NT2/D1 (cell line): ENCODE results near the gene FAXDC2.

ENCODE experiments used
- DNase-seq: peaks from one replicate; pipeline ENCODE4 v3.0.0-alpha.2; 2011; ENCODE audit warnings: low read depth, low spot score
- H3K27me3 ChIP-seq: 2 replicates; pipeline ENCODE4 v1.6.0; 2011; ENCODE audit warnings: mild to moderate bottlenecking; ENCODE audit not compliant: insufficient read length, insufficient read depth
- H3K36me3 ChIP-seq: 2 replicates; pipeline ENCODE4 v1.6.1; 2011; ENCODE audit warnings: mild to moderate bottlenecking, low read length, mixed read lengths; ENCODE audit not compliant: insufficient read depth, insufficient read length
- H3K4me1 ChIP-seq: 2 replicates; pipeline ENCODE4 v1.5.1; 2011; ENCODE audit not compliant: insufficient read depth, insufficient read length
- H3K4me3 ChIP-seq: 2 replicates; pipeline ENCODE4 v1.5.1; 2011; ENCODE audit warnings: low read depth; ENCODE audit not compliant: insufficient read length
- H3K9ac ChIP-seq: 2 replicates; pipeline ENCODE4 v1.6.0; 2011; ENCODE audit warnings: low read depth; ENCODE audit not compliant: insufficient read length
- H3K9me3 ChIP-seq: 2 replicates; pipeline ENCODE4 v1.5.1; 2011; ENCODE audit warnings: mild to moderate bottlenecking, low read length; ENCODE audit not compliant: insufficient read depth
- SUZ12 ChIP-seq: IDR thresholded peaks from 2 replicates; pipeline ENCODE4 v1.6.1; 2011; ENCODE audit not compliant: insufficient read length, insufficient read depth; ENCODE audit errors: extremely low read depth
- YY1 ChIP-seq: IDR thresholded peaks from 2 replicates; pipeline ENCODE4 v1.6.1; 2011; ENCODE audit not compliant: insufficient read length, insufficient read depth
- ZNF274 ChIP-seq: IDR thresholded peaks from 2 replicates; pipeline ENCODE4 v1.6.1; 2011; ENCODE audit warnings: mild to moderate bottlenecking, low read depth, low read length

FAXDC2 gene

DNA sequence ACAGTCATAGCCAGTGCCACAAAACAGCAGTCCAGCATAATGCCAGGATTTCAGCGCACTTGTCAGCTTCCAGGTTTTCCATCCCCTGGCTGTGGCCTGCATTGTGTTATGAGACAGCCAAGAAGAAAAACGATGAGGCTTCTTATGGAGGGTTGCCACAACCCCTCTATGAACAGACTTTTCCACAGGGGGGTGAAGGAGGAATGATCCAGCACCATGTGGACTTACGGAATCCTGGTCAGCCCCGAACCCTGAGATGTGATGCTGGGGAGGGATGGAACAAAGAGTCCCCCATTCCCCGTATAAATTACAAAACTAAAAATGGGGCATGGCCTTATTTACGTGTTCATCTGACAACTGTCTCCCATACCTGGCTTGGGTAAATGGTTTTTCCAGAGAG is 32.6 kb downstream of the FAXDC2 start:
- Histone ChIP-seq H3K4me1 (peaks cover 3% of the 10 kb centered on the region), H3K9me3 (no peaks in the 10 kb centered on the region), H3K36me3 (peaks cover 76% of the 10 kb centered on the region), H3K9ac (no peak overlapping the region), H3K4me3 (no peak overlapping the region), H3K27me3 (no peaks in the 10 kb centered on the region)
- no peak for DNase-seq
- TF ChIP-seq SUZ12 (no peak), ZNF274 (no peak), YY1 (no peak)

DNA sequence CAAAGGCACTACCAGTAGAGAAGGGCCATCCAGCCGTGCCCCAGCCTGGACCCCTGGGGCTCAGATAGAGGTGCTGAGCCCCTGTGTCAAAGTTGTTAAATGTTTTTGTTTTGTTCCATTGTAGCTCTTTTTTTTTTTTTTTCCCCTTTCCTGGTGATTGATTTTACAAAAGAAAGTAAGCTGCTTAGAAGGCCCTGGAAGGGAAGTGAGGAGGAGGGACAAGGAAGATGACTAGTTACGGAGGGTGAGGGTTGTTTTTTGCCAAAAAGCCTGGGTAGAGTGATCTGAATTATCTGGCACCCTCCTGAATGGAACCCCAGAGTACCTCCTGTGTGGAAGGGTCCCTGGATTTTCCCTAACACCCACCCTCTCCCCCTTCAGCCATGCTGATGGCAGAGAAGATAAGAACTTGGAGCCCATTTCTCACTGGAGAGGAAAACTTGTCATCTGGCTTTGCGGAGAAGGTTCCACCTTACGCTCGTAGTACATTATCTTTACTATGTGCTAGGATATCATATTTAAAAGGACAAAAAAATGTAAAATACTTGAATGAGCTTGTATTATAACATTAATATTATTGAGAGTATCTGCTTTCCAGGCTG is 33.4 kb downstream of the FAXDC2 start:
- H3K4me1 ChIP-seq, result peaks cover 3% of the 10 kb centered on the region
- no peaks in the 10 kb centered on the region for H3K9me3 ChIP-seq
- no peak overlapping the region for H3K9ac ChIP-seq
- H3K4me3 ChIP-seq, result no peak overlapping the region
- no peak for DNase-seq
- peaks cover 74% of the 10 kb centered on the region for H3K36me3 ChIP-seq
- TF ChIP-seq YY1, result no peak
- TF ChIP-seq ZNF274, result no peak
- no peak for TF ChIP-seq SUZ12
- H3K27me3 ChIP-seq, result no peaks in the 10 kb centered on the region

DNA sequence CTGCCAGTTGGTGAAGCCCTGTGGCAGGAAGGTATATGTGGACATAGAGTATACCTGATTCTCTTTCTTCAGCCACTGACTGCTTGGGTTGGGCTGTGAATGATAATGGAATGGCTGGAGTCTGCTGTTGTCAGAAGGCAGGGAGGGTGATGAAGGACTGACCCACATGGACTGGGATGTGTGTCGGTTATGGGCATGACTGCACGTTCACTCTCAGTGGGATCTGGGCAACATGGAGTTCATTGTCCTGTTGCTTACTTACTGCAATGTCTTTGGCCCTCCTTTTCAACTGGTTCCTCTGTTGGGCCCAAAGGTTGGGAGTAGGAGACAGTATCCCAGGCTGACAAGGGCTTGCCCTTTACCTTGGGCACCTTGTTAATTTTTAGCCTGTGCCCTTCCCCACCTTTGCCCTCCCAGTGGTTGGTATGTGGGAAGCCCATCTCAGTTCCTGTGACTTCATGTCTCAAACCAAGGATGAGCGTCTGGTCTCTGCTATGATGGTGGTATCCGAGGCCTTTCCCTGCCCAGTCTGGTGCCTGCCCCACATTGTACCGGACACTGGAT is 34.6 kb downstream of the FAXDC2 start:
- Histone ChIP-seq H3K27me3 (no peaks in the 10 kb centered on the region), H3K9me3 (no peaks in the 10 kb centered on the region), H3K36me3 (peaks cover 87% of the 10 kb centered on the region), H3K4me1 (peaks cover 3% of the 10 kb centered on the region), H3K9ac (no peak overlapping the region), H3K4me3 (no peak overlapping the region)
- no peak for DNase-seq
- TF ChIP-seq SUZ12, result no peak
- TF ChIP-seq ZNF274, result no peak
- no peak for TF ChIP-seq YY1

DNA sequence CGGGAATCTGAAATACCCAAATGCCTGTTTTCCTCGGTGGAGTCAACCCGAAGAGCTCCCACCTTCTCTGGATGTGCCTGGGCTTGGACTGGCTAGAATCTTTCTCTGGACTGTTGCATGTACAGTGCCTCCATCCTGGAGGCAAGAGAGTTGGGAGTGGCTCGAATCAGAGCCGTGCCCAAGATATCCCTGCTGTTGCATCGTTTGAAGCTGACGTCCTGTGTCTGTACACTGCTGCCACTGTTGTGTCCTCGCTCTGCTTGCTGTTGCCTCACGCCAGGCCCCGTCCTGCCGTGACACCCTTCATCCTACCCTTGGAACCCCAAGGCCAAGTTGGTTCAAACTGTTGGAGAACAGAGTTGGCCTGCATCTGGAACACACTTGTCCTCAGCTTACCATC is 35.4 kb downstream of the FAXDC2 start:
- Histone ChIP-seq H3K27me3 (no peaks in the 10 kb centered on the region), H3K9ac (no peak overlapping the region), H3K4me3 (no peak overlapping the region), H3K4me1 (peaks cover 3% of the 10 kb centered on the region), H3K36me3 (peaks cover 88% of the 10 kb centered on the region), H3K9me3 (no peaks in the 10 kb centered on the region)
- TF ChIP-seq ZNF274 (no peak), SUZ12 (no peak), YY1 (no peak)
- DNase-seq, result no peak

DNA sequence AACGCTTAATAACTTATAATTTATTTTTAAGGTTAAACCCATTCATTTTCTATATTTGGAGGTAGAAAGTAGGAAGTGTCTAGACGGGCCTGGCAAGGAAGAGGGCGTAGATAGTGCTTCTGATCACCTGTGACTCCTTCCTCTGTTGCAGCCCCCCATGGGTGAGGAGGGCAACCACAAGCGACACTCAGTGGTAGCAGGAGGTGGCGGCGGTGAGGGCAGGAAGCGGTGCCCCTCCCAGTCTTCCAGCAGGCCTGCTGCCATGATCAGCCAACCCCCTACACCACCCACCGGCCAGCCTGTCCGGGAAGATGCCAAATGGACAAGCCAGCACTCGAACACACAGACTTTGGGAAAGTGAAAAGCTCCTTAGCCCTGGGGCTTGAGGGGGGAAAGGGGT is 36.7 kb downstream of the FAXDC2 start:
- Histone ChIP-seq H3K4me3 (no peak overlapping the region), H3K9ac (no peak overlapping the region), H3K27me3 (no peaks in the 10 kb centered on the region), H3K4me1 (peaks cover 3% of the 10 kb centered on the region), H3K9me3 (no peaks in the 10 kb centered on the region), H3K36me3 (peaks cover 81% of the 10 kb centered on the region)
- DNase-seq, result no peak
- TF ChIP-seq YY1 (no peak), ZNF274 (no peak), SUZ12 (no peak)

DNA sequence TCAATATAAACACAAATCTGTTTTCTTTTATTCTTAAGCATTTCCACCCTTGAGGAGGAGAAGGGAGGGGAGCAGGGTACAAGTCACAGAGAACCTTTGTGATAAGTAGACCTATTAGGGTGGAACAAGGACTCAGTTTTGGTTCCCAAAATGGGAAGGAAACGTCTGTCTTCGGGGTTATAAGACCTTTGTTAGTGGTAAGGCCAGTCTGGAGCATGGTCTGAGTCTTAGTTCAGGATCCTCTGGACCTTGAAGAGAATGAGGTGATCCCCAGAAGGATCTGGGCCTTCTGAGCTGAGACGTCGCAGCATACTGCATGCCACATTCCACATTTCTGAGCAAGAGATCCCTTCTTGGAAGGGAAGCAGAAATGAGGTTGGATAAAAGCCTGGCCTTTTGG is 37.2 kb downstream of the FAXDC2 start:
- no peak overlapping the region for H3K9ac ChIP-seq
- H3K4me3 ChIP-seq, result no peak overlapping the region
- no peaks in the 10 kb centered on the region for H3K9me3 ChIP-seq
- no peaks in the 10 kb centered on the region for H3K27me3 ChIP-seq
- H3K4me1 ChIP-seq, result peaks cover 3% of the 10 kb centered on the region
- TF ChIP-seq YY1 (no peak), SUZ12 (no peak), ZNF274 (no peak)
- DNase-seq, result no peak
- H3K36me3 ChIP-seq, result peaks cover 82% of the 10 kb centered on the region

DNA sequence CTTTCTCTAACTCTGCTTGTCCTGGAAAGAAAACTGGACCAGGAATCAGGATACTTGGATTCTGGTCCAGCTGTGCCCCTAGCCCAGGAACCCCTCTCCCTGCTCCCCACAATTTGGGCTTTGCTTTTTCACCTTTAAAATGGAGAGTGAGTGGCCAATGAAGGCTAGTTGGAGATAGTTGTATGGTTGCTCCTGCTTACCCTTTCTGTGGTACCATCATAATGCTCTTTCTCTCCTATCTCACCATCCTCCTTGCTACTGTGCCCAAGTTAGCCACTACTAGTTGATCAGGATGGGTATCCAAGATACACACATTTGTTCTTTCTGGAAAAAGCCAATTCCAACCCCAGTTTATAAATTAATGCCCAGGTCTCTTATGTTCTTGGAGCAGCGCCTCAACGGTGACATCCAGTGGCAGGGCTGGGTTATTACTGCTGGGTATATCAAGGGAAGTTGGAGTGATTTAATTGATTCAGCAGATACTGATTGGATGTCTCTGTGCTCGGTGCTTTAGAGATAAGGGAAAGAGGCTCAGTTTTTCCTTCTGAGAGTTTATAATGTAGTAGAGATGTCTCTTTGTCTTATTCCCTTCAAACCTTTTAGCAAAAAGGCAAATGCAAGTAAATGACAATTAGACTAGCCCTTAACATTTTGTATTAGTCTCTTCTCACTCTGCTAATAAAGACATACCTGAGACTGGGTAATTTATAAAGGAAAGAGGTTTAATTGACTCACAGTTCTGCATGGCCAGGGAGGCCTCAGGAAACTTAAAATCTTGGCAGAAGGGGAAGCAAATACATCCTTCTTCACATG is 38.5 kb downstream of the FAXDC2 start:
- Histone ChIP-seq H3K9ac (no peak overlapping the region), H3K4me3 (no peak overlapping the region), H3K4me1 (peaks cover 3% of the 10 kb centered on the region), H3K36me3 (peaks cover 81% of the 10 kb centered on the region), H3K9me3 (no peaks in the 10 kb centered on the region), H3K27me3 (no peaks in the 10 kb centered on the region)
- peak; percentile 13 for DNase-seq
- TF ChIP-seq ZNF274 (no peak), SUZ12 (no peak), YY1 (no peak)
